HCT116 (cell line): Measurements from ENCODE around the gene DDAH1. TPM values are rescaled to one million over a fixed set of nuclear protein-coding genes. Genes with fewer than 3 reads are reported as not detected.

Experiments used
- ATAC-seq: fragments of 200-7000 bp; cut with Tn5 transposase; 2 replicates; pipeline ENCODE4 v1.9.1; 2020; ENCODE audit warnings: mild to moderate bottlenecking, moderate library complexity
- BruUV-seq: library from RNA; stranded (reverse); fragments of 400-500 nt; replicated peaks from 2 replicates; lab custom pipeline; 2021; lab: Mats Ljungman, UMichigan
- CTCF ChIA-PET: fragments of 300-600 bp; sonication (Branson Sonifier 250); formaldehyde crosslinking; loops from one replicate; lab custom pipeline; 2021; ENCODE audit warnings: antibody characterized with exemption; lab: Charles Lee
- POLR2A ChIA-PET: fragments of 300-600, 350-600 bp; sonication (Branson Sonifier 250); formaldehyde crosslinking; loops from one replicate; lab custom pipeline; 2021; ENCODE audit warnings: antibody characterized with exemption; lab: Charles Lee
- RAD21 ChIA-PET, 2 experiments: fragments of 300-600 bp; sonication (Branson Sonifier 250); formaldehyde crosslinking; loops; one replicate each; lab custom pipeline; 2023; ENCODE audit warnings: low total read pairs in 2 of 2; ENCODE audit not compliant: uncharacterized antibody in 2 of 2, unreplicated experiment in 2 of 2, low non-redundant PET in 1 of 2; lab: Charles Lee
- DNase-seq: peaks from one replicate; pipeline ENCODE4 v3.0.0-alpha.2; 2010; ENCODE audit warnings: low read depth, low spot score
- H2AFZ ChIP-seq: fragments of 200-600 bp; shearing (Covaris generic), sonication (generic); 2 replicates; pipeline ENCODE4 v1.6.1; 2017; ENCODE audit warnings: low read depth, mixed run types, mixed read lengths, antibody characterized with exemption, low read length; ENCODE audit not compliant: poor library complexity, severe bottlenecking
- H3K27ac ChIP-seq: 2 replicates; pipeline ENCODE4 v1.5.1; 2012; ENCODE audit warnings: low read depth, low read length
- H3K27me3 ChIP-seq: fragments of 200-600 bp; sonication (generic); 2 replicates; pipeline ENCODE4 v1.6.1; 2016; ENCODE audit warnings: mixed run types, low read length, mixed read lengths; ENCODE audit not compliant: insufficient read depth
- H3K36me3 ChIP-seq, 2 experiments: fragments of 200-500 bp in 1 of 2; fragments of 200-600 bp in 1 of 2; sonication (Bioruptor generic) in 1 of 2; sonication (generic) in 1 of 2; 2 replicates each; pipeline versions ENCODE4 v1.5.1 to v1.6.1; 2014 to 2016; ENCODE audit warnings: low read length in 2 of 2, inconsistent platforms in 1 of 2, mixed read lengths in 1 of 2, mixed run types in 1 of 2; ENCODE audit not compliant: insufficient read depth in 2 of 2, control insufficient read depth in 1 of 2
- H3K4me1 ChIP-seq, 2 experiments: fragments of 200-600 bp in 1 of 2; sonication (generic) in 1 of 2; 2 replicates each; pipeline versions ENCODE4 v1.5.1 to v1.6.1; 2012 to 2017; ENCODE audit warnings: low read length in 2 of 2, inconsistent platforms in 1 of 2, mild to moderate bottlenecking in 1 of 2, mixed read lengths in 1 of 2, mixed run types in 1 of 2, moderate library complexity in 1 of 2; ENCODE audit not compliant: insufficient read depth in 2 of 2, control insufficient read depth in 1 of 2
- H3K4me2 ChIP-seq: fragments of 200-600 bp; sonication (generic); 2 replicates; pipeline ENCODE4 v1.6.1; 2017; ENCODE audit warnings: mixed run types, low read length, mixed read lengths
- H3K4me3 ChIP-seq, 2 experiments: fragments of 200-600 bp in 1 of 2; sonication (generic) in 1 of 2; replicated peaks in 1 of 2; 2 replicates each; pipeline ENCODE4 v1.5.1; 2011 to 2016; ENCODE audit warnings: low read length in 2 of 2, control low read depth in 1 of 2, low read depth in 1 of 2, mild to moderate bottlenecking in 1 of 2, mixed read lengths in 1 of 2, mixed run types in 1 of 2
- H3K79me2 ChIP-seq: fragments of 200-600 bp; sonication (generic); 2 replicates; pipeline ENCODE4 v1.6.1; 2017; ENCODE audit warnings: mild to moderate bottlenecking, mixed run types, low read length, moderate library complexity, mixed read lengths; ENCODE audit not compliant: insufficient read depth
- H3K9ac ChIP-seq: fragments of 200-600 bp; sonication (generic); 2 replicates; pipeline ENCODE4 v1.6.1; 2016; ENCODE audit warnings: low read length, mixed read lengths
- H3K9me2 ChIP-seq: fragments of 200-600 bp; sonication (generic), shearing (Covaris generic); 2 replicates; pipeline ENCODE4 v1.6.1; 2017; ENCODE audit warnings: mixed run types, mild to moderate bottlenecking, moderate library complexity; ENCODE audit not compliant: insufficient read depth
- H3K9me3 ChIP-seq, 2 experiments: fragments of 200-500 bp in 1 of 2; fragments of 200-600 bp in 1 of 2; sonication (Bioruptor generic) in 1 of 2; sonication (generic) in 1 of 2; 2 replicates each; pipeline ENCODE4 v1.6.1; 2014 to 2017; ENCODE audit warnings: low read length in 2 of 2, mixed read lengths in 2 of 2, inconsistent platforms in 1 of 2, low read depth in 1 of 2, mild to moderate bottlenecking in 1 of 2, mixed run types in 1 of 2, moderate library complexity in 1 of 2; ENCODE audit not compliant: control insufficient read depth in 1 of 2, insufficient read depth in 1 of 2
- H4K20me1 ChIP-seq: fragments of 200-600 bp; sonication (generic), shearing (Covaris generic); 2 replicates; pipeline ENCODE4 v1.6.1; 2017; ENCODE audit warnings: mixed run types, mild to moderate bottlenecking, moderate library complexity; ENCODE audit not compliant: insufficient read depth
- ATF3 ChIP-seq: IDR thresholded peaks from 2 replicates; pipeline ENCODE4 v1.6.1; 2012
- CBX3 ChIP-seq: IDR thresholded peaks from 2 replicates; pipeline ENCODE4 v1.6.1; 2012; ENCODE audit warnings: low read depth
- CEBPB ChIP-seq: IDR thresholded peaks from 2 replicates; pipeline ENCODE4 v1.6.1; 2012; ENCODE audit warnings: low read depth
- CTCF ChIP-seq, 3 experiments: fragments of 200-600 bp in 1 of 3; sonication (generic) in 1 of 3; IDR thresholded peaks in 2 of 3; conservative IDR thresholded peaks in 1 of 3; 2 replicates each; pipeline ENCODE4 v1.5.1; 2012 to 2017; ENCODE audit warnings: low read depth in 2 of 3, low read length in 2 of 3, antibody characterized with exemption in 1 of 3, borderline replicate concordance in 1 of 3, control low read depth in 1 of 3, mild to moderate bottlenecking in 1 of 3, mixed read lengths in 1 of 3, mixed run types in 1 of 3, moderate library complexity in 1 of 3; ENCODE audit not compliant: insufficient read depth in 1 of 3
- ELF1 ChIP-seq: IDR thresholded peaks from 2 replicates; pipeline ENCODE4 v1.6.1; 2012; ENCODE audit warnings: low read depth, borderline replicate concordance
- FOSL1 ChIP-seq: IDR thresholded peaks from 2 replicates; pipeline ENCODE4 v1.6.1; 2012; ENCODE audit warnings: low read depth
- JUND ChIP-seq: IDR thresholded peaks from 2 replicates; pipeline ENCODE4 v1.6.1; 2012
- MAX ChIP-seq: IDR thresholded peaks from 2 replicates; pipeline ENCODE4 v1.6.1; 2012
- POLR2AphosphoS5 ChIP-seq: IDR thresholded peaks from 2 replicates; pipeline ENCODE4 v1.6.1; 2011; ENCODE audit warnings: mild to moderate bottlenecking, low read depth, low read length, moderate library complexity
- SIN3A ChIP-seq: IDR thresholded peaks from 2 replicates; pipeline ENCODE4 v1.6.1; 2012; ENCODE audit warnings: low read depth
- SP1 ChIP-seq: IDR thresholded peaks from 2 replicates; pipeline ENCODE4 v1.6.1; 2012; ENCODE audit warnings: low read depth
- SRF ChIP-seq: IDR thresholded peaks from 2 replicates; pipeline ENCODE4 v1.6.1; 2012; ENCODE audit warnings: low read depth
- TCF7L2 ChIP-seq: IDR thresholded peaks from 2 replicates; pipeline ENCODE4 v1.7.0; 2011; ENCODE audit warnings: borderline replicate concordance, inconsistent platforms; ENCODE audit not compliant: insufficient read depth, insufficient read length; ENCODE audit errors: extremely low read depth
- YY1 ChIP-seq: IDR thresholded peaks from 2 replicates; pipeline ENCODE4 v1.6.1; 2011; ENCODE audit warnings: low read length, low read depth, moderate library complexity, mild to moderate bottlenecking; ENCODE audit not compliant: insufficient replicate concordance; ENCODE audit errors: extremely low read depth
- ZBTB33 ChIP-seq: IDR thresholded peaks from 2 replicates; pipeline ENCODE4 v1.6.1; 2011; ENCODE audit warnings: mild to moderate bottlenecking, low read length, moderate library complexity; ENCODE audit not compliant: insufficient replicate concordance; ENCODE audit errors: extremely low read depth
- ZFX ChIP-seq: fragments of 450-650 bp; IDR thresholded peaks from 2 replicates; pipeline ENCODE4 v1.6.1; 2017
- ZNF274 ChIP-seq: fragments of 200-500 bp; sonication (Bioruptor generic); IDR thresholded peaks from 2 replicates; pipeline ENCODE4 v1.6.1; 2014; ENCODE audit warnings: mild to moderate bottlenecking, low read depth, low read length, inconsistent platforms
- intact Hi-C: fragments of 100-400 bp; cut with micrococcal nuclease; formaldehyde crosslinking; loops from 2 replicates; pipeline ENCODE4 v1.10.0; 2022
- total RNA-seq: library from RNA; stranded (reverse); gene quantifications from one replicate; pipeline ENCODE4 v1.2.1, GENCODE V29; 2021; ENCODE audit not compliant: unreplicated experiment

DDAH1 gene
- total RNA-seq, 1 experiment from 2014 or later = 16.6 TPM

GRCh38 chr1:85490270-85490985, 25.5 kb upstream of the DDAH1 start:
- Histone ChIP-seq H3K9me2 (no peaks in the 10 kb centered on the region), H3K36me3 (no peaks in the 10 kb centered on the region), H3K27me3 (no peaks in the 10 kb centered on the region), H3K79me2 (no peaks in the 10 kb centered on the region), H3K27ac (no peak overlapping the region), H3K4me1 (peaks cover 4 to 12% of the 10 kb centered on the region in 2 experiments), H4K20me1 (no peaks in the 10 kb centered on the region), H3K9me3 (no peaks in the 10 kb centered on the region), H3K9ac (no peak overlapping the region), H3K4me2 (no peak overlapping the region), H2AFZ (no peak overlapping the region), H3K4me3 (no peak overlapping the region)
- ChIA-PET CTCF (no interaction called here), POLR2A (no interaction called here), RAD21 (no interaction called here)
- ATAC-seq = no peak
- no peak for TF ChIP-seq SIN3A
- TF ChIP-seq ZFX = no peak
- no peak for TF ChIP-seq CBX3
- no peak for TF ChIP-seq JUND
- no peak for TF ChIP-seq YY1
- no peak for TF ChIP-seq ATF3
- TF ChIP-seq SRF = no peak
- no peak for TF ChIP-seq ZBTB33
- TF ChIP-seq MAX = no peak
- TF ChIP-seq SP1 = no peak
- TF ChIP-seq ELF1 = no peak
- TF ChIP-seq TCF7L2 = no peak
- no peak for TF ChIP-seq ZNF274
- TF ChIP-seq CTCF (IDR thresholded peaks at IDR 0.05 in 2 of 3, conservative IDR thresholded peaks at IDR 0.05 in 1 of 3; ENCODE audit: borderline replicate concordance in 1 of 3, insufficient read depth in 1 of 3, low read depth in 2 of 3, low read length in 2 of 3) = no peak
- no peak for TF ChIP-seq FOSL1
- TF ChIP-seq POLR2AphosphoS5 = no peak
- TF ChIP-seq CEBPB = no peak
- no peak for DNase-seq
- intact Hi-C loops = loop anchor here (10.0 kb wide), 1 partner anchor 424 kb away; no protein-coding TSS in a partner anchor
- no TSS peak for BruUV-seq
